Measurements from ENCODE around the gene THAP10.
"Not testable (repeated sequence)": the region's sequence is repeated elsewhere in the genome, so short reads cannot be mapped to it uniquely, and the experiment has no call there.

Gene THAP10

DNA sequence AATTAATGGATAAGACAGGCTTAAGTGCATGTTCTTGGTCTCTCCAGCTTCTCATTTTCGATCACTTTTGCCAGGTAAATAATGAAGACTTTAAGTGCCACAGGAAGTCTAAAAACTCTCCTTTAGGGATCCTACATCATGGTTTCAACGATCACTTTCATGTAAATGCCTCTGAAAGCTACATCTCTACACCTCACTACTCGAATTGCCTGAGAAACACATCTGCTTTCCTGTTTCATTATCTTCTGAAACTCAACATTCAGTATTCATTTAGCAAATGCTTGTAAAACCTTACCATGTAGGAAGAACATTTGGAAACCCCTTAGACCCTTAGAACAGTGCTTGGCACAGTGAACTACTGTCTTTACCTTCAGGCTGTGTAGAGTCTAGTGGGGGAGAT is 16.2 kb downstream of the THAP10 start:
- no peak for DNase-seq

DNA sequence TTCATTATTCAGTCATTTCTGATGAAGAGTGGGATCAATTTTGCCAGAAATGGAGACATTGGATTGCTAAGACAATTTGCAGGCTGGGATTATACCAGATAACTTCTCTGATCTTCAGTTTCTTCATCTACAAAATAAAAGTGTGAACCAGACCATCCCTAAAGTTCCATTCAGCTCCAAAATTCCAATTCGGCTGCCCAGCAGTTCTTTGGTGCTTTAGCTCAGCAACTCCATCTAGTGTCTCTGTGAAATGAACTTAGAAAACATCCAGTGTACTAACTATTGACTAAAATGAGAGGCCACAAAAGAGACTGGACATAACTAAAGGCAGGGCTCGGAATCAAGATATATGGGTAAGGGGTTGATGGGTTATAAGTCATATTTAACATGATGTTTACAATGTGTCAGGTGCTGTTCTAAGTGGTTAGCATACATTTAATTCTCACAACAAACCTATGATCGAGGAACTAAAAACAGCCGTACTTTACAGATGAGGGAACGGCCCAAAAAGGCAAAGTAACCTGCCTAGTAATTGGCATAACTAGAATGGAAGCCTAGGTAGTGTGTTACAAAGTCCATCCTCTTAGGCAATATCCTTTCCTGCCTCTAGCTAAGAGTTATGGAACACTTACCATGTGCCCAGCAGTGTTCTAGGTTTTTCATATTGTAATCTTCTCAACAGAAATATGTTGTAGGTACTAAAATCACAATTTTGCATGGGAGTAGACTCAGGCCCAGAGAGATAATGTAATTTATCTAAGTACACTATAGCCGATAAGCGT is 17.0 kb downstream of the THAP10 start:
- peak in 1 of 3 experiments; percentile 18 for DNase-seq

DNA sequence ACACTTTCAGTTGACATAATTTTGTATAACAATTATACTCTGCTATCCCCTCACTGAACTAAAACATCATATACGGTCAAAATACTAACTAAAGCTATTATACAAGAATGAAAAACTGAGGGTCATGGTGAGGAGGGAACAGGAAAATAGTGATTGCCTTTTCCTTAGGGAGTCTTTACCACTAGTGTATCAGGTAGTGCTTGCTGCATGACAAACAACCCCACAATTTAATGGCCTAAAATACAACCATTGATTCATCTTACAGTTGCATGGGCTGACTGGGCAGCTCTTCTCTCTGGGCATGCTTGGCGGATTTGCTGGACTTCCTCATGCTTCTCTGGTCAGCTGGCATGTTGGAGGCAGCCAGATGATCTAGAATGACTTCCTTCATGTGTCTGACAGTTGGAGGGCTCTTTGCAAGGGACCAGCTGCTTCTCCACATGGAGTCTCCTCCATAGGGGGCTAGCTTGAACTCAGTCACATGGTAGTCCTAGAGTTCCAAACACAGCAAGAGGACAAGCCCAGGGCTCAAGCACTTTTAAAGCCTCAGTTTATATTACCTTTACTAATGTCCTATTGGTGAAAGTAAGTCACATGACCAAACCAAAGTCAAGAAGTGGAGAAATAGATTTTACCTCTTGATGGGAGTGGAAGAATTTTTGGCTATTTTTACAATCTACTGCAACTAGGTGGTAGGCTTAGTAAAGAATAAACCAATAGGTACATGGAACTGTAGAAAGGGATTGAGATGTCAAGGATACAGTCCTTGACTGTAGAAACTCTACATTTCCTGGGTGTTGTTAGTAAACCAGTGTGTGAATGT is 18.8 kb downstream of the THAP10 start:
- DNase-seq = no peak

DNA sequence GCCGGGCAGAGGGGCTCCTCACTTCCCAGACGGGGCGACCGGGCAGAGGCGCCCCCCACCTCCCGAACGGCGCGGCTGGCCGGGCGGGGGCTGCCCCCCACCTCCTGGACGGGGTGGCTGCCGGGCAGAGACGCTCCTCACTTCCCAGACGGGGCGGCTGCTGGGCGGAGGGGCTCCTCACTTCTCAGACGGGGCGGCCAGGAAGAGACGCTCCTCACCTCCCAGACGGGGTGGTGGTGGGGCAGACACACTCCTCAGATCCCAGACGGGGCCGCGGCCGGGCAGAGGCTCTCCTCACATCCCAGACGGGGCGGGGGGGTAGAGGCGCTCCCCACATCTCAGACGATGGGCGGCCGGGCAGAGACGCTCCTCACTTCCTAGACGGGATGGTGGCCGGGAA is 20.7 kb downstream of the THAP10 start:
- DNase-seq = not testable (repeated sequence)

DNA sequence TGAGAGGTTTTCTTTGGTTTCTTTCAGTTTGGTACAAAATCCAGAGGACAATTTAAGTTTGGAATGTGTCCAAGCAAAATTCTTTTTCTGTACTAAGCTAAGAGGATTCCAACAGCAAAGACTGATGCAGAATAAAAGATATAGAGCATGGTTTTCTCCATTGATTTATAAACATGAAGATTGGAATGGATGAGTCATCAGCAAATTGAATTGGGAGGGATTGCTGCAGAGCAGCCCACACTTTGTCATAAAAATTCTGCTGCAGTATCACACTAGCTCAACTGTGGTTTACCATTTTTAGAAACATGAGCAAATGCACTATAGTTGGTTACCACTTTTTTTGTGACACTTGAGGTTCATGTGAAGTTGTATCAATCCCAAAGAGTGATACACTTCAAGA is 22.2 kb downstream of the THAP10 start:
- no peak for DNase-seq

DNA sequence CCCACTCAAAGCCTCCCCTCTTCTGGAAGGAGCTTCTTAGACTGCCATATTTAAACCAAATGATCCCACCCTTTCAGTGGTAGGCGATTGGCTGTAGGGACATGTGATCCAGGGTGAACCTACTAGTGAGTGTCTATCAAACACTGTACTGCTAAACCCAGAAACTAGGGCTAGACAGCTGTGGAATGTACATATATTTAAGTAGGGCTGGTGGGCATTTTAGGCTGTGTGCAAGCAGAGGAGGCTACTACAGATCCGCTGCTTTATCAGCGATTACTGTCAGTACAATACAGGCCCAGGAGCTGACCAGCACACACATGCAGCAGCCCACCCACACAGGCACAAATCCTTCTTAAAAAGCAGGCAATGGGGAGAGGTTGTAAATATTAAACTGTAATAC is 22.9 kb downstream of the THAP10 start:
- no peak for DNase-seq

DNA sequence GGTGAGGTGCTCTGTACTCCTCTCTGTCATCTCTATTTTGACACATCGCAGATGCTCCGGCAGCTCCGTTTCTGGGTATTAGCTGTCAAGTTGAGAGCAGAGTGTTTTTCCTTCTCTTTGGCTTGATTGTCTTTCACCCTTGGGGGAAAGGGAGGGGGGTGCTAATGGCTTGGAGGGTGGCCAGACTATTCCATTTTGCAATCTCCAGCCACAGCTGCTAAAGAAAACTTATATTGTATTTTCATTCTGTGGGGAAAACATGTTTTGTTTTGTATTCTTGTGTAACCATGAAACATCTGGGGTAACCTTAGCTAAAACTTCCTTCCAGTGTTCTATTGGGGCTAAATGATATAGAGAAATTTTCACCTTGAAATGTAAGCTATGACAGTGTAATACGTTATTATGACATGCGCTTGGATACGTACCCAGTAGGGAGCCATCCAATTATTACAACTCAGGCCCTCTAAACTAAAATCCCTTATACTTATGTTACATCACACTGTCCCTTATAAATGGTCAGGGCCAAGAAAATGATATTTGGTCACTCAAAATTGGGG is 24.2 kb downstream of the THAP10 start:
- DNase-seq = peak in 1 of 3 experiments; percentile 44

DNA sequence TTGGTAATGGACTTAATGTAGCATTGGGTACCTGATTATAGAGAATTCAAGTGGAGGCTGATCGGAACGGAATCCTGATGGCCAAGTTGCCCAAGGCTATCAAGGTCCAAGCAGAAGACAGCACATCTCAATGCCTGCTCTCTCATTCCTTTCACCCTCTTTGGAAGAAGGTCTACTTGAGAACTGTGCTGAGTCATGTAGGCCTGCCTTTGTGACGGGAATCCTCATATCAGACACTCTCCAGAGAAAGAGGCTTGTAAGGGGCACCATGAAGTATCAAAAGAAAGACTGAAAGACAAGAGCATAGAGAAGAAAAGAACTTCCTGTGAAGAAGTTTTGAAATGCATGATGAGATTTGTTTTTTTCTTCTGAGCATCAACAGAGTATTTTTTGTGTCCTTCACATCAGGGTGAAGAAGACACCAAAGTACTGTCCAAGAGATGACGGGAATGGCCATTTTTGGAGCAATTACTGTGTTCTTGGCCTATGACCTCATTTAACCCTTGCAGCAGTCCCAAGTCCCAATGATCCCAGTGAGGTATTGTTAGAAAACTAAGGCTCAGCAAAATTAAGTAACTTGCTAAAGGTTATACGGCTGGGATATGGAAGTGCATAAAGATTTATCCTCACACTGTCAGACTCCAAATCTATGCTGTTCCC is 25.1 kb downstream of the THAP10 start:
- DNase-seq = no peak

DNA sequence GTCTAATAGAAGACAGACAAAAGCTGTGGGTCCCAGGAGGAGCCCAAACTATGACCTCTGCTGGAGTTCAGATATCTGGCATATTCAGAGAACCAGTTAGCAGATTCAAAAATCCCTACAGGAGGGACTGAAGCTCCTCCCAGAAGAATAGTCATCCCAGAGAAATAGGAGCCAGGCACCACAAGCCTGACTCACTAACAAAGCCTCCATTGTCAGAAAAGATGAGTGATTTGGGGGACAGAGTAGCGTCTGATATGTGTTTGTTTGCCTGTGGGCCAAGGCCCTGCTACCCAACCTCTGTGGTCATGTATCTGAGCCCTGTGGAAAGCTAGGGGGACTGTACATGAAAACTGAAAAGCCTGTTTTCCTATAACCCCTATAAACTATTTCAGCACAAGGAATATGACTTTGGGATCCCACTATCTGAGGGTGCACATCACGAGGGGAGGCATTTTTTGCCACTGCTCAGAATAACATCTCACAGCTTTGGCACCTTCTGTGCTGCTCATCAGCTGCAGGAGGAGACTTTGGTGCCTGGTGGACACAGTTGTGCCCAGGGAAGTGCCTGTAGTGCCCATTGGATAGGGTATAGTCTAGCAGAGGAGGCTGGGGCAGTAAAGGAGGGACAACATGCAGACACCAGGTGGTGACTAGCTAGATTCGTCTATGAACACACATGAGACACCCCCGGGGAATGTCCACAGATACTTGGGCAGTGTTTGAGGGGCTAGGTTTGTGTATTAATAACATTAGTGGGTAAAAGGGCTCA is 28.6 kb downstream of the THAP10 start:
- no peak for DNase-seq

DNA sequence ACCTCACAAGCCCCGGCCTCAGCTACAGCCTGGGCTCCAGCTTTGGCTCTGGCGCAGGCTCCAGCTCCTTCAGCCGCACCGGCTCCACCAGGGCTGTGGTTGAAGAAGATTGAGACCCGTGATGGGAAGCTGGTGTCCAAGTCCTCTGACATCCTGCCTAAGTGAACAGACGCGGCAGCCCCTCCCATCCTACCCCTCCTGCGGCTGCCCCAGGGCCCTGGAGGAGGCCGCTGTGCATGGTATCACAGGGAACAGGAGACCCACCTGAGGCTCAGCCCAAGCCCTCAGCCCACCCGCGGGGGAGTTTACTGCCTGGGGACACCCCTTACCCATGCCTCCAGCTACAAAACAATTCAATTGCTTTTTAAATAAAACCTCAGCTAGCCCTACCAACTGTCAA is 32.2 kb downstream of the THAP10 start:
- no peak for DNase-seq

DNA sequence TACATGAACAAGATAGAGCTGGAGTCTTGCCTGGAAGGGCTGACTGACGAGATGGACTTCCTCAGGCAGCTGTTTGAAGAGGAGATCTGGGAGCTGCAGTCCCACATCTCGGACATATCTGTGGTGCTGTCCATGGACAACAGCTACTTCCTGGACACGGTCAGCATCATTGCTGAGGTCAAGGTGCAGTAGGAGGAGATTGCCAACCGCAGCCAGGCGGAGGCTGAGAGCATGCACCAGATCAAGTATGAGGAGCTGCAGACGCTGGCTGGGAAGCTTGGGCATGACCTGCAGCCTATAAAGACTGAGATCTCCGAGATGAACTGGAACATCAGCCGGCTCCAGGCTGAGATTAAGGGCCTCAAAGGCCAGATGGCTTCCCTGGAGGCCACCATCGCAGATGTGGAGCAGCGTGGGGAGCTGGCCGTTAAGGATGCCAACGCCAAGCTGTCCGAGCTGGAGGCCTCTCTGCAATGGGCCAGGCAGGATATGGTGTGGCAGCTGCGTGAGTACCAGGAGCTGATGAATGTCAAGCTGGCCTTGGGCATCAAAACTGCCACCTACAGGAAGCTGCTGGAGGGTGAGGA is 32.8 kb downstream of the THAP10 start:
- no peak for DNase-seq

DNA sequence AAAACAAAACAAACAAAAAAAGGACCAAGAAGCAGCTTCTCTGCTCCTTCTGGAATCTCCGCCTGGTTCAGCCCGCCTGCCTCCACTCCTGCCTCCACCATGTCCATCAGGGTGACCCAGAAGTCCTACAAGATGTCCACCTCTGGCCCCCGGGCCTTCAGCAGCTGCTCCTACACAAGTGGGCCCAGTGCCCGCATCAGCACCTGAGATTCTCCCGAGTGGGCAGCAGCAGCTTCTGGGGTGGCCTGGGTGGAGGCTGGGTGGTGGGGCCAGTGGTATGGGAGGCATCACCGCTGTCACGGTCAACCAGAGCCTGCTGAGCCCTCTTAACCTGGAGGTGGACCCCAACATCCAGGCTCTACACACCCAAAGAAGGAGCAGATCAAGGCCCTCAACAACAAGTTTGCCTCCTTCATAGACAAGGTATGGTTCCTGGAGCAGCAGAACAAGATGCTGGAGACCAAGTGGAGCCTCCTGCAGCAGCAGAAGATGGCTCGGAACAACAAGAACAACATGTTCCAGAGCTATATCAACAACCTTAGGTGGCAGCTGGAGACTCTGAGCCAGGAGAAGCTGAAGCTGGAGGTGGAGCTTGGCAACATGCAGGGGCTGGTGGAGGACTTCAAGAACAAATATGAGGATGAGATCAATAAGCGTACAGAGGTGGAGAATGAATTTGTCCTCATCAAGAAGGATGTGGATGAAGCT is 33.5 kb downstream of the THAP10 start:
- not testable (repeated sequence) for DNase-seq

DNA sequence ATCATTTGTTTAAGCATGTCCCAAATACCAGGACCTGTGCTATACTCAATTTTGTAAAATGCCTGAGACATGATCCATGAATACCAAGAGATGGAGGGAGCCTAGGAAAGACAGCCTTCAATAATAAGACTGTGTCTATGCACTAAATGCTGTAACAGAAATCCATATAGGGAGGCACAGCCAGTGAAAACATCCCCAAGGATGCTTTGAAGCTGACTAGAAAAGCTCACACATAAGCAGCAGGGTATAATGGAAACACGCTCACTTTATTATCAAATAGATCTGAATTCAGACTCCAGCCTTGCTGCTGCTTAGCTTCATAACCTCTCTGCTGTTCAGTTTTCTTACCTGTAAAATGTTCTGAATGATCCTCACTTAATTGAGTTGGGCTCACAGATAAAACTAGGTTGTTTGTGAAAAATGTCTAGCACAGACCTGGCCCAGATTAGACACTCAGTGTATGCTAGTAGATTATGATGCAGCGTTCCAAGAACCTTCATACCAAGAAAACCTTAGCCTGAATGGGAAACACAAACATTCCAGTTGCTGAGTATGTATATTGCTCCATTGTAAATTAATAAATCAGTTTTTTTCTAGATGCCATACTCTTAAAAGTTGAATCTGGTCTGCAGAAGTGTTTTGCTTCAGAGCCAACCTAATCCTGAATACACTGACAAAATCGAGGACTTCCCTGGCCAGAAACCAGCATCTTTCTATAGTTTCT is 34.5 kb downstream of the THAP10 start:
- no peak for DNase-seq

DNA sequence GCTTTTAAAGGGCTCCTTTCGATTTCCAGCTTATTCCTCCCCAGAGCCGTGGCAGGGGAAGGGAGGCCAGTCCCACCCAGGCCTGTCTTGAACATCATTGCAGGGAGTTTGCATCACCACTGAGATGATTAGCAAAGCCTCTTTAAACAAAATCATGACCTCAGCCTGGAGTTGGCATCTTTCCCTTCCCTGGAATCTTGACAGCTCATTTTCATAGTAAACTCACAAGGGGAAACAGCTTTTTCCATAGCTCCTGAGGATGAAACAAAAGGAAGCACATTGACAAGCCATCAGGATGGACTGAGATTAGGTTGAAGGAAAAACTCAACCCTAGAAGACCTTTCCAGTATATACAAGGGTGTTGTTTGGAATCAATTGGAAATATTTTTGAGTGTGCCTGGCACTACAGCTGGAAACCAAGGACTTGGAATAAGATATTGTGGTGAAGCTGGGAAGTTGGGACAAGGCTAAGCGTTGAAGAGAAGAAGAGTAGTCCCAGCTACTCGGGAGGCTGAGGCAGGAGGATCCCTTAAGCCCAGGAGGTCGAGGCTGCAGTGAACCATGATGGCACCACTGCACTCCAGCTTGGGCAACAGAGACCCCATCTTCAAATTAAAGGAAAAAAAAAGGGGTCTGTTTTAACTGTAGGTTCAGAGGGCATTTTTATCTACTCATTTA is 35.2 kb downstream of the THAP10 start:
- DNase-seq = no peak

DNA sequence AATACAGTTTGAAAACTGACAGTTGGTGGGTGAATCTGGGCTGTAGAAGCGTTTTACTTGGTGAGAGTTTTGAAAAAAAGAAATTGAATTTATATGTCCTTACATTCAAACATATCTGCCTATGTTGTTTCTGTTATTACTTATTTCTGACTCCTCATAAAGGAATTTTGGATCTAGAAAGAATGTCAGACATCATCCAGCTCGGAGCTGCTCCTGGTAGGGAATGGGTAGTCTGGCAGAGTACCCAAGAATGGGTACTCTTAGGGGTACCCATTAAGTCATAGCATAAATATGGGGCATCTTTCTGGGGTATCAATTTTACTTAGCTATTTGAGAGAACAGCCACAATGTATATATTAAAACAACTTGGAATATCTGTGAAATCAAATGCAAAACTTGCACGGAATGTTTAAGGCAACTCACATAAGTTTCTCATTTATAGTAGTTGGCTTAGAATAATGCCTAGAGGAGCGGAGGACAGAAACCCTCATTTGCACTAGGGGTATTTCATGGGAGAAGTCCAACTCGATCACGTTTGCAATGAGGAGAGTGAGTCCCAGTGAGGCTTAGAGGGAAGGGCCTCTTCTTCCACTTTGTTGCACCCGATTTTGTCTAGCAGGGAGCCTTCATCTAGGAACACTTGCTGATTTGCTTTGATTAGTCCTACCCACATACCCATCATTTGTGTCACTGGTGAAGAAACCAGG is 35.9 kb downstream of the THAP10 start:
- DNase-seq = no peak

DNA sequence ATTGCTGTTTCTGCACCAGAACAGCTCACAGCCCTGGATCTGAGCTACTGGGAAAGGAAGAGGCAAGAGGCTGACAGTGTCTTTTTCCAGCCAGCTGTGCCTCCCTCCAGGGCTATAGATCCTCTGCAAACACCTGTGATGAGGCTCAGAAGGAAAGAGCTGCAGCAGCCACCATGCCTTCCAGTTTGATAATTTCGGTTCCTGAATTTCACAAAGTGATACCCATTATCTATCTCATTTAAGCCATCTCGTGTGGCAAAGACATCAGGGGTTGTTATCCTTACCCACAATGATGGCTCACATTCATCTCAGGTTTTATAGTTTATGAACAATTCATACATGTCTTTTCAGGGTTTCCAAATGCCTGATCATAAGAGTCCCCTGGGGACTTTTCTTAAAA is 36.5 kb downstream of the THAP10 start:
- no peak for DNase-seq

DNA sequence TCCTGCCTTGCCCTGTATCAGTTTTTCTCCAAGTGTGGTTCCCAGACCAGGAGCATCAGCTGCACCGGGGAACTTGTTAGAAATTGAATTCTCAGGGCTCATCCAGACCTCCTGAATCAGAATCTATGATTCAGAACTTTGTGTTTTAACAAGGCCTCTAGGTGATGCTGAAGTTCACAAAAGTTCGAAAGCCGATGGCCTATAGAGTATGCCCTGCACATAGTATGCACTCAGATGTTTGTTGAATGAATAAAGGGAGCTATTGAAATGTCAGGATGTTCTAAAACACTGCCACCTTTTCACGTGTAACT is 37.6 kb downstream of the THAP10 start:
- DNase-seq = no peak

DNA sequence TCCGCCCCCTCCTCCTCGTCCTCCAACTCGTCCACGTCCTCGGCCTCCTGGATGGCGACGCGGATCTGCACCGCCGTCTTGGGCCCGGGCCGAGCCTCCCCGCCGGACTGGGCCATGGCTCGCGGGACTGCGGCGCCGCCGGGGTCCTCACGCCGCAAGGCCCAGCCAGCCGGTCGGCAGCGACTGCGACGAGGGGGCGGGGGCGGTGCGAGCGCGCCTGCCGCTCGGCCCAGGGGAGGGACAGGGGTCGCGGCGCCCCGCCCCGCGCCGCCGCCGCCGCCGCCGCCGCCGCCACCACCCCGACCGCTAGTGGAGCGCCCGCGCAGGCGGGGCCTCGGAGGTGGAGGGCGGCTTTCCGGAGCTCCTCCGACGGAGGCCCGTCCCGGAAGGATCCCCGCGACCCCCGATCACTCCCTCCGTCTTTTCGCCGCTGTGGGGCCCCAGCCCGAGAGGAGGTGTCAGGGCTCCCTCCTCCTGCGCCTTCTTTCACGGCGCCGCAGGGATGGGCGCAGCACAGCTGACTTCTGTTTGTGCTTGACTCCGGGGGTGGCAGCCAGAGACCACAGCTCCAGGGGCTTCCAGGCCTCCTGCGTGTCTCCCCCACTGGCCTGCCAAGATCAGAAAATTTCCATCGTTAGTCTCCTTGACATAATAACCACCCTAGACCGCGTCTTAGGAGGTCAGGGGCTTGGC is 38.1 kb downstream of the THAP10 start, which contains the start of gene LARP6:
Gene LARP6 (minus strand): TSS at position 185 of the 693 bp plus-strand sequence. CDS start 69 bp downstream, at position 116.
- peak; percentile 29 to 87 (median 80) for DNase-seq
